Choroid plexus epithelial cell (primary cell): ENCODE measurements around the gene MSH5.

Experiments used
- DNase-seq: peaks from one replicate; pipeline ENCODE4 v3.0.0-alpha.2; 2010; ENCODE audit warnings: low read depth
- H3K4me3 ChIP-seq: 2 replicates; pipeline ENCODE4 v1.5.1; 2011; ENCODE audit warnings: low read depth, mild to moderate bottlenecking, control low read depth, low read length, moderate library complexity
- CTCF ChIP-seq: conservative IDR thresholded peaks from 2 replicates; pipeline ENCODE4 v1.5.1; 2011; ENCODE audit warnings: low read depth, mild to moderate bottlenecking, control low read depth, inconsistent platforms, low read length, moderate library complexity

Gene MSH5

GRCh38 chr6:31749301-31750036 lies 9.7 kb downstream of the MSH5 start:
- no peak for DNase-seq

GRCh38 chr6:31750411-31751022 lies 10.7 kb downstream of the MSH5 start:
- no peak overlapping the region for H3K4me3 ChIP-seq
- TF ChIP-seq CTCF, result no peak
- DNase-seq, result peak; percentile 38

More at GRCh38 chr6:31749301-31750036, 9.7 kb downstream of the MSH5 start:
- TF ChIP-seq CTCF, result no peak
- H3K4me3 ChIP-seq, result no peak overlapping the region

GRCh38 chr6:31752739-31753319 lies 13.0 kb downstream of the MSH5 start:
- TF ChIP-seq CTCF, result no peak
- H3K4me3 ChIP-seq, result no peak overlapping the region
- DNase-seq, result peak; percentile 75

- H3K4me3 ChIP-seq, result no peak overlapping the region
- no peak for TF ChIP-seq CTCF
- DNase-seq, result no peak
Observed at GRCh38 chr6:31758281-31758680, 18.5 kb downstream of the MSH5 start.

- no peak overlapping the region for H3K4me3 ChIP-seq
- no peak for DNase-seq
- TF ChIP-seq CTCF, result no peak
Observed at GRCh38 chr6:31760790-31761189, 21.0 kb downstream of the MSH5 start.

- no peak for DNase-seq
- H3K4me3 ChIP-seq, result no peak overlapping the region
- TF ChIP-seq CTCF, result no peak
Observed at GRCh38 chr6:31761343-31761742, 21.5 kb downstream of the MSH5 start.
